WTC11 (cell line): Measurements from ENCODE around the gene STX12.

Experiments
- CREB1 ChIP-seq: sonication (generic); formaldehyde crosslinking; IDR thresholded peaks from 2 replicates; pipeline ENCODE4 v1.8.0; 2023; ENCODE audit warnings: mild to moderate bottlenecking, missing genetic modification reagents
- FOXJ3 ChIP-seq: sonication (generic); formaldehyde crosslinking; IDR thresholded peaks from 2 replicates; pipeline ENCODE4 v1.9.0; 2021; ENCODE audit warnings: missing genetic modification reagents, mild to moderate bottlenecking, borderline replicate concordance
- GABPB1 ChIP-seq: sonication (generic); formaldehyde crosslinking; IDR thresholded peaks from 2 replicates; pipeline ENCODE4 v1.8.1; 2023; ENCODE audit warnings: mild to moderate bottlenecking, missing genetic modification reagents
- RELA ChIP-seq: sonication (generic); formaldehyde crosslinking; IDR thresholded peaks from 2 replicates; pipeline ENCODE4 v1.8.1; 2022; ENCODE audit warnings: missing genetic modification reagents, mild to moderate bottlenecking, borderline replicate concordance
- SMAD4 ChIP-seq: sonication (generic); formaldehyde crosslinking; IDR thresholded peaks from 2 replicates; pipeline ENCODE4 v1.8.0; 2022; ENCODE audit warnings: mild to moderate bottlenecking, missing genetic modification reagents
- ZNF219 ChIP-seq: sonication (generic); formaldehyde crosslinking; IDR thresholded peaks from 2 replicates; pipeline ENCODE4 v1.8.0; 2023; ENCODE audit warnings: missing genetic modification reagents, mild to moderate bottlenecking, borderline replicate concordance
- TF ChIP-seq, protein P1 (sequence below): fragments of 200-600 bp; IDR thresholded peaks from 2 replicates; pipeline ENCODE4 v1.8.0; 2022; ENCODE audit warnings: antibody characterized with exemption
- TF ChIP-seq, protein P2 (sequence below): sonication (generic); formaldehyde crosslinking; IDR thresholded peaks from 2 replicates; pipeline ENCODE4 v1.8.1; 2022; ENCODE audit warnings: missing genetic modification reagents, borderline replicate concordance
- TF ChIP-seq, protein P3 (sequence below): sonication (generic); formaldehyde crosslinking; conservative IDR thresholded peaks from 2 replicates; pipeline ENCODE4 v1.8.1; 2022; ENCODE audit warnings: mild to moderate bottlenecking, missing genetic modification reagents
- TF ChIP-seq, protein P4 (sequence below): sonication (generic); formaldehyde crosslinking; IDR thresholded peaks from 2 replicates; pipeline ENCODE4 v1.8.1; 2022; ENCODE audit warnings: mild to moderate bottlenecking, moderate library complexity, missing genetic modification reagents
- TF ChIP-seq, protein P5 (sequence below): sonication (generic); formaldehyde crosslinking; conservative IDR thresholded peaks from 2 replicates; pipeline ENCODE4 v1.8.1; 2023; ENCODE audit warnings: mild to moderate bottlenecking, low read depth, missing genetic modification reagents, moderate library complexity
- TF ChIP-seq, protein P6 (sequence below): sonication (generic); formaldehyde crosslinking; IDR thresholded peaks from 2 replicates; pipeline ENCODE4 v1.8.1; 2023; ENCODE audit warnings: mild to moderate bottlenecking, missing genetic modification reagents, moderate library complexity
- TF ChIP-seq, protein P7 (sequence below): sonication (generic); formaldehyde crosslinking; IDR thresholded peaks from 2 replicates; pipeline ENCODE4 v1.8.0; 2022; ENCODE audit warnings: mild to moderate bottlenecking, missing genetic modification reagents

DNA sequence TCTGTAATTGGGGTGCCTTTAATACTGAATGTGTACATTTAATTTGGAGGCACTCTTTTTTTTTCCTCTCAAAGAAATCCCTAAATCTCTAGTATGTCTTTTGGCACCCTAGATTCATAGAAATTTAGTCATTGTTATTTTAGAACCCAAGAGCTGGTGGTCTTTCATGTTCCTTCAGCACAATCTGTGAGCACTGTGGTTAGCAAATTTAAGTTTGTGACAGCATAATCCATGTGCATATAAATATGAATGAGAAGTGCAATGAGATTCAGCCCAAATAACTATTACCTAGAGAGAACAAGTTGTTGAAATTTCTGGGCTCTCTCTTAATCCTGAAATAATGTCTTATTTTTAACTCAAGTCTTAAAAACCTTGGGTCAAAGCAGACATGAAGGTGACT lies 62.0 kb downstream of the STX12 start:
- no peak for TF ChIP-seq GABPB1
- no peak for TF ChIP-seq ZNF219
- no peak for TF ChIP-seq SMAD4
- no peak for TF ChIP-seq CREB1
- TF ChIP-seq, protein P1, sequence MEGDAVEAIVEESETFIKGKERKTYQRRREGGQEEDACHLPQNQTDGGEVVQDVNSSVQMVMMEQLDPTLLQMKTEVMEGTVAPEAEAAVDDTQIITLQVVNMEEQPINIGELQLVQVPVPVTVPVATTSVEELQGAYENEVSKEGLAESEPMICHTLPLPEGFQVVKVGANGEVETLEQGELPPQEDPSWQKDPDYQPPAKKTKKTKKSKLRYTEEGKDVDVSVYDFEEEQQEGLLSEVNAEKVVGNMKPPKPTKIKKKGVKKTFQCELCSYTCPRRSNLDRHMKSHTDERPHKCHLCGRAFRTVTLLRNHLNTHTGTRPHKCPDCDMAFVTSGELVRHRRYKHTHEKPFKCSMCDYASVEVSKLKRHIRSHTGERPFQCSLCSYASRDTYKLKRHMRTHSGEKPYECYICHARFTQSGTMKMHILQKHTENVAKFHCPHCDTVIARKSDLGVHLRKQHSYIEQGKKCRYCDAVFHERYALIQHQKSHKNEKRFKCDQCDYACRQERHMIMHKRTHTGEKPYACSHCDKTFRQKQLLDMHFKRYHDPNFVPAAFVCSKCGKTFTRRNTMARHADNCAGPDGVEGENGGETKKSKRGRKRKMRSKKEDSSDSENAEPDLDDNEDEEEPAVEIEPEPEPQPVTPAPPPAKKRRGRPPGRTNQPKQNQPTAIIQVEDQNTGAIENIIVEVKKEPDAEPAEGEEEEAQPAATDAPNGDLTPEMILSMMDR = no peak
- no peak for TF ChIP-seq RELA (CRISPR knock-in tag)
- TF ChIP-seq, protein P2, sequence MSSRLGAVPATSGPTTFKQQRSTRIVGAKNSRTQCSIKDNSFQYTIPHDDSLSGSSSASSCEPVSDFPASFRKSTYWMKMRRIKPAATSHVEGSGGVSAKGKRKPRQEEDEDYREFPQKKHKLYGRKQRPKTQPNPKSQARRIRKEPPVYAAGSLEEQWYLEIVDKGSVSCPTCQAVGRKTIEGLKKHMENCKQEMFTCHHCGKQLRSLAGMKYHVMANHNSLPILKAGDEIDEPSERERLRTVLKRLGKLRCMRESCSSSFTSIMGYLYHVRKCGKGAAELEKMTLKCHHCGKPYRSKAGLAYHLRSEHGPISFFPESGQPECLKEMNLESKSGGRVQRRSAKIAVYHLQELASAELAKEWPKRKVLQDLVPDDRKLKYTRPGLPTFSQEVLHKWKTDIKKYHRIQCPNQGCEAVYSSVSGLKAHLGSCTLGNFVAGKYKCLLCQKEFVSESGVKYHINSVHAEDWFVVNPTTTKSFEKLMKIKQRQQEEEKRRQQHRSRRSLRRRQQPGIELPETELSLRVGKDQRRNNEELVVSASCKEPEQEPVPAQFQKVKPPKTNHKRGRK (CRISPR knock-in tag) = no peak
- TF ChIP-seq, protein P3, sequence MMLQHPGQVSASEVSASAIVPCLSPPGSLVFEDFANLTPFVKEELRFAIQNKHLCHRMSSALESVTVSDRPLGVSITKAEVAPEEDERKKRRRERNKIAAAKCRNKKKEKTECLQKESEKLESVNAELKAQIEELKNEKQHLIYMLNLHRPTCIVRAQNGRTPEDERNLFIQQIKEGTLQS (CRISPR knock-in tag) = no peak
- TF ChIP-seq, protein P4, sequence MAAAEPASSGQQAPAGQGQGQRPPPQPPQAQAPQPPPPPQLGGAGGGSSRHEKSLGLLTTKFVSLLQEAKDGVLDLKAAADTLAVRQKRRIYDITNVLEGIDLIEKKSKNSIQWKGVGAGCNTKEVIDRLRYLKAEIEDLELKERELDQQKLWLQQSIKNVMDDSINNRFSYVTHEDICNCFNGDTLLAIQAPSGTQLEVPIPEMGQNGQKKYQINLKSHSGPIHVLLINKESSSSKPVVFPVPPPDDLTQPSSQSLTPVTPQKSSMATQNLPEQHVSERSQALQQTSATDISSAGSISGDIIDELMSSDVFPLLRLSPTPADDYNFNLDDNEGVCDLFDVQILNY = no peak
- TF ChIP-seq FOXJ3 (CRISPR knock-in tag) = no peak
- TF ChIP-seq, protein P5, sequence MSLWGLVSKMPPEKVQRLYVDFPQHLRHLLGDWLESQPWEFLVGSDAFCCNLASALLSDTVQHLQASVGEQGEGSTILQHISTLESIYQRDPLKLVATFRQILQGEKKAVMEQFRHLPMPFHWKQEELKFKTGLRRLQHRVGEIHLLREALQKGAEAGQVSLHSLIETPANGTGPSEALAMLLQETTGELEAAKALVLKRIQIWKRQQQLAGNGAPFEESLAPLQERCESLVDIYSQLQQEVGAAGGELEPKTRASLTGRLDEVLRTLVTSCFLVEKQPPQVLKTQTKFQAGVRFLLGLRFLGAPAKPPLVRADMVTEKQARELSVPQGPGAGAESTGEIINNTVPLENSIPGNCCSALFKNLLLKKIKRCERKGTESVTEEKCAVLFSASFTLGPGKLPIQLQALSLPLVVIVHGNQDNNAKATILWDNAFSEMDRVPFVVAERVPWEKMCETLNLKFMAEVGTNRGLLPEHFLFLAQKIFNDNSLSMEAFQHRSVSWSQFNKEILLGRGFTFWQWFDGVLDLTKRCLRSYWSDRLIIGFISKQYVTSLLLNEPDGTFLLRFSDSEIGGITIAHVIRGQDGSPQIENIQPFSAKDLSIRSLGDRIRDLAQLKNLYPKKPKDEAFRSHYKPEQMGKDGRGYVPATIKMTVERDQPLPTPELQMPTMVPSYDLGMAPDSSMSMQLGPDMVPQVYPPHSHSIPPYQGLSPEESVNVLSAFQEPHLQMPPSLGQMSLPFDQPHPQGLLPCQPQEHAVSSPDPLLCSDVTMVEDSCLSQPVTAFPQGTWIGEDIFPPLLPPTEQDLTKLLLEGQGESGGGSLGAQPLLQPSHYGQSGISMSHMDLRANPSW (CRISPR knock-in tag) = no peak
- TF ChIP-seq, protein P6, sequence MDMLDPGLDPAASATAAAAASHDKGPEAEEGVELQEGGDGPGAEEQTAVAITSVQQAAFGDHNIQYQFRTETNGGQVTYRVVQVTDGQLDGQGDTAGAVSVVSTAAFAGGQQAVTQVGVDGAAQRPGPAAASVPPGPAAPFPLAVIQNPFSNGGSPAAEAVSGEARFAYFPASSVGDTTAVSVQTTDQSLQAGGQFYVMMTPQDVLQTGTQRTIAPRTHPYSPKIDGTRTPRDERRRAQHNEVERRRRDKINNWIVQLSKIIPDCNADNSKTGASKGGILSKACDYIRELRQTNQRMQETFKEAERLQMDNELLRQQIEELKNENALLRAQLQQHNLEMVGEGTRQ (CRISPR knock-in tag) = no peak
- TF ChIP-seq, protein P7, sequence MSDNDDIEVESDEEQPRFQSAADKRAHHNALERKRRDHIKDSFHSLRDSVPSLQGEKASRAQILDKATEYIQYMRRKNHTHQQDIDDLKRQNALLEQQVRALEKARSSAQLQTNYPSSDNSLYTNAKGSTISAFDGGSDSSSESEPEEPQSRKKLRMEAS (CRISPR knock-in tag) = no peak
